ENCODE measurements around the gene PRPF4.

PRPF4 gene

GRCh38 chr9:113255438-113255837, 20.0 kb upstream of the PRPF4 start:
- TF ChIP-seq FOXP2 (optimal IDR thresholded peaks at IDR 0.05; ENCODE audit: borderline replicate concordance, extremely low read depth, extremely low read length, insufficient read depth) (no peak), SIN3A (IDR thresholded peaks at IDR 0.05; ENCODE audit: borderline replicate concordance, insufficient read depth, low read length) (no peak), TAF1 (IDR thresholded peaks at IDR 0.05; ENCODE audit: borderline replicate concordance, insufficient read depth, low read length) (no peak), POLR2AphosphoS5 (IDR thresholded peaks at IDR 0.05; ENCODE audit: low read depth, low read length) (no peak), REST (IDR thresholded peaks at IDR 0.05; ENCODE audit: insufficient read depth in 1 of 2, low read depth in 2 of 2, low read length in 2 of 2) (no peak)

- TF ChIP-seq POLR2AphosphoS5 (IDR thresholded peaks at IDR 0.05; ENCODE audit: low read depth, low read length) (no peak), REST (IDR thresholded peaks at IDR 0.05; ENCODE audit: insufficient read depth in 1 of 2, low read depth in 2 of 2, low read length in 2 of 2) (no peak), TAF1 (IDR thresholded peaks at IDR 0.05; ENCODE audit: borderline replicate concordance, insufficient read depth, low read length) (no peak)
Measured at GRCh38 chr9:113257863-113258262, 17.6 kb upstream of the PRPF4 start.

- TF ChIP-seq POLR2AphosphoS5 (IDR thresholded peaks at IDR 0.05; ENCODE audit: low read depth, low read length) (no peak), TAF1 (IDR thresholded peaks at IDR 0.05; ENCODE audit: borderline replicate concordance, insufficient read depth, low read length) (no peak), REST (IDR thresholded peaks at IDR 0.05; ENCODE audit: insufficient read depth in 1 of 2, low read depth in 2 of 2, low read length in 2 of 2) (no peak), FOXP2 (optimal IDR thresholded peaks at IDR 0.05; ENCODE audit: borderline replicate concordance, extremely low read depth, extremely low read length, insufficient read depth) (no peak), SIN3A (IDR thresholded peaks at IDR 0.05; ENCODE audit: borderline replicate concordance, insufficient read depth, low read length) (no peak)
Measured at GRCh38 chr9:113258282-113258681, 17.2 kb upstream of the PRPF4 start.

GRCh38 chr9:113261917-113262671, 13.4 kb upstream of the PRPF4 start:
- TF ChIP-seq TAF1 (IDR thresholded peaks at IDR 0.05; ENCODE audit: borderline replicate concordance, insufficient read depth, low read length) (no peak), SIN3A (IDR thresholded peaks at IDR 0.05; ENCODE audit: borderline replicate concordance, insufficient read depth, low read length) (no peak), POLR2AphosphoS5 (IDR thresholded peaks at IDR 0.05; ENCODE audit: low read depth, low read length) (no peak), REST (IDR thresholded peaks at IDR 0.05; ENCODE audit: insufficient read depth in 1 of 2, low read depth in 2 of 2, low read length in 2 of 2) (no peak), FOXP2 (optimal IDR thresholded peaks at IDR 0.05; ENCODE audit: borderline replicate concordance, extremely low read depth, extremely low read length, insufficient read depth) (no peak)
